BLaER1 (cell line): ENCODE measurements around the gene DBN1.

Experiments used
- H3K27ac ChIP-seq: shearing (Covaris generic); formaldehyde crosslinking; 2 replicates; pipeline ENCODE4 v1.8.1; 2022
- H3K27me3 ChIP-seq: shearing (Covaris generic); formaldehyde crosslinking; 2 replicates; pipeline ENCODE4 v1.8.1; 2022
- H3K36me3 ChIP-seq: shearing (Covaris generic); formaldehyde crosslinking; 2 replicates; pipeline ENCODE4 v1.8.1; 2022
- H3K4me1 ChIP-seq: shearing (Covaris generic); formaldehyde crosslinking; 2 replicates; pipeline ENCODE4 v1.8.1; 2022
- H3K4me2 ChIP-seq: shearing (Covaris generic); formaldehyde crosslinking; 2 replicates; pipeline ENCODE4 v1.8.1; 2022
- H3K4me3 ChIP-seq: shearing (Covaris generic); formaldehyde crosslinking; 2 replicates; pipeline ENCODE4 v1.8.1; 2022
- H3K9ac ChIP-seq: shearing (Covaris generic); formaldehyde crosslinking; 2 replicates; pipeline ENCODE4 v1.8.1; 2022
- H3K9me3 ChIP-seq: shearing (Covaris generic); formaldehyde crosslinking; 2 replicates; pipeline ENCODE4 v1.8.1; 2022
- H4K20me1 ChIP-seq: shearing (Covaris generic); formaldehyde crosslinking; 2 replicates; pipeline ENCODE4 v1.8.1; 2022
- Cebpa-rat ChIP-seq: shearing (Covaris generic); IDR thresholded peaks from 2 replicates; pipeline ENCODE4 v1.8.1; 2022

Gene DBN1

GRCh38 chr5:177412603-177413233 lies 60.7 kb downstream of the DBN1 start:
- Histone ChIP-seq H3K4me2 (peak overlapping the region; percentile 10; the same call in 1 of the 2 replicates), H4K20me1 (no peaks in the 10 kb centered on the region), H3K9me3 (no peaks in the 10 kb centered on the region), H3K36me3 (no peaks in the 10 kb centered on the region), H3K4me3 (no peak overlapping the region), H3K4me1 (peaks cover 15% of the 10 kb centered on the region), H3K9ac (no peak overlapping the region), H3K27ac (no peak overlapping the region), H3K27me3 (no peaks in the 10 kb centered on the region)
- no peak for TF ChIP-seq Cebpa-rat

DNA sequence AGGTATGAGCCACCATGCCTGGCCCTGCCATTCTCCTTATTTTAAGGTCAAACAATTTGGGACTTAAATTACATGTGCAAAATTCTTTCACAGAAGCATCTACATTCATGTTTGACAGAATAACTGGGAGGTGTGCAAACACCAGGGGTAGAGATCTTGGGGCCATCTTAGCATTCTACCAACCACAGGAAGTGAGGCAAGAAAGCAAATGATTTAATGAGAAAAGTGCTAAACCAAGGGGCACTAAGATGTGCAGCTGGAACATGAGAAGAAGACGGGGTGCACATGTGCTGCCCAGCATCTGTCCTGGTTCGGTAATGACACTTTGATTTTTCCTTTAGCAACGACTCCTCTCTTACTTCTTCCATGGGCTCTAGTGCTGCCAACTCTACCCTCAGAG lies 62.9 kb downstream of the DBN1 start:
- no peaks in the 10 kb centered on the region for H3K9me3 ChIP-seq
- H3K27me3 ChIP-seq: no peaks in the 10 kb centered on the region
- no peak overlapping the region for H3K9ac ChIP-seq
- peaks cover 28% of the 10 kb centered on the region for H3K4me1 ChIP-seq
- H4K20me1 ChIP-seq: no peaks in the 10 kb centered on the region
- H3K4me2 ChIP-seq: no peak overlapping the region
- no peak overlapping the region for H3K27ac ChIP-seq
- no peak for TF ChIP-seq Cebpa-rat
- no peak overlapping the region for H3K4me3 ChIP-seq
- H3K36me3 ChIP-seq: no peaks in the 10 kb centered on the region

DNA sequence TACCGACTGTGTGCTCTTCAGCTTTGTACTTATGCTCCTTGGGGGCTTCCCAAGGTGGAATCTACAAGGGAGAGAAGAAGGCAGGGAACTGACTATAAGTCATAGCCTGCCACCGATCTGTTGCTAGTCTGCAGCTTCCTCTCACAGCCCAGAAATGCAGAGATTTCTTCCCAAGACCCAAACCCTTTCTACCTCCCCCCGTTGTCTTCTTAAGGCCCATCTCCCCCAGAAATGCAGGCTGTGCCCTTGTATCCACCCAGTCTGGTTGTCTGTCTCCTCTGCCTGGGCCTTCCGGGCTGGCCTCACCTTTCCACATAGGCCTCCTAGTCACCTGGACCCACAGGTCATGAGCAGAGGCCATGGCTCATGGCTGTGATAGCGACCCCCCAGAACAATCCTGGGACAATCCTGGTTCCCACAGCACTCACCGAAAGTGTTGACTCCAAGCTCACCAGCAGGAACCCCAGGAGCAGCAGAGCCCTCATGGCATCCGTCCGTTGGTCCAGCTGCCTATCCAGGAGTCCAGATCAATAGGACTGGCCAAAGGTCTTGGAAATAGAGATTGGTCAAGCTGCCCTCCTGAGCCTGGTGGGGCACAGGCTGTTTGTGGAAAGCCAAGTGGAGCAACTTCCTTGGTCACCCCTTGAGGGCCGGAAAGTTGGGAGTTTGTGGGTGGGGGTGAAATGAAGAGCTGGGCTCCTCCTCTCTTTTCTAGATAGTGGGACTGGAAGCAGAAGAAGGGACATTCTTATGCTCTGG lies 64.2 kb downstream of the DBN1 start, which contains the start of gene F12:
Gene F12, minus strand, starts transcription at position 522 of the 759 bp plus-strand sequence. Its CDS starts 37 bp downstream, at position 485.
- Histone ChIP-seq H3K4me2 (no peak within 1 kb of the TSS), H3K27me3 (no peaks in the 10 kb centered on the region), H3K4me1 (peaks cover 41% of the 10 kb centered on the region), H3K27ac (no peak within 1 kb of the TSS), H3K9me3 (no peaks in the 10 kb centered on the region), H4K20me1 (no peaks in the 10 kb centered on the region), H3K9ac (no peak within 1 kb of the TSS), H3K4me3 (no peak within 1 kb of the TSS), H3K36me3 (no peaks in the 10 kb centered on the region)
- no peak for TF ChIP-seq Cebpa-rat
